Stimulated activated CD8-positive, alpha-beta memory T cell treated with anti-CD3 and anti-CD28 coated beads, Interleukin-7, amount 100 ng/mL, for 4 hours (primary cell): ENCODE data around the gene COL5A3.
"Not testable (repeated sequence)": the region's sequence is repeated elsewhere in the genome, so short reads cannot be mapped to it uniquely, and the experiment has no call there.

Source experiments
- DNase-seq, 2 donors: peaks; one replicate each; pipeline ENCODE4 v3.0.0-alpha.2; 2020; ENCODE audit warnings: low read depth in 2 of 2

COL5A3 gene

DNA sequence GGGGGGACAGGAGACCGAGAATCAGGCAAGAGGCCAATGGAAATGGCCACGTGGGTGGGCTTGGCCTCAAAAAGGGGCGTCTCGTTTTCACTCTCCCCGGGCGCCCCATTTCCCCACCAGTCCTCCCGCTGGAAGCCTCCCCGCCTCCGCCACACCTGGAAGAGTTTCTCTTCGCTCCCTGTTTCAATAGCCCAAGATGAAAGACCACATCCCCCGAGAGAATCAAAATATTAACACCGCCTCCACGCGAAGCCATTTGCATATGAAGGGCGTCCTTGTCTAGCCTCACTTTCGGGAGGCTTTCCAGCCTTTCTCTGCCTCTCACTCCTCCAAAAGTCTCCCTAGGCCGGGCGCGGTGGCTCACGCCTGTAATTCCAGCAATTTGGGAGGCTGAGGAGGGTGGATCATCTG is 73.3 kb downstream of the COL5A3 start:
- no peak for DNase-seq

GRCh38 chr19:9936326-9937000 is 73.8 kb downstream of the COL5A3 start, which contains the start of gene OLFM2:
Gene OLFM2, minus strand, starts transcription at chr19:9936515. Its CDS starts 149 bp downstream, at chr19:9936366.
- DNase-seq = peak in 1 of 2 donors; percentile 42

- no peak for DNase-seq
Measured at GRCh38 chr19:9935506-9936325, 74.6 kb downstream of the COL5A3 start.

DNA sequence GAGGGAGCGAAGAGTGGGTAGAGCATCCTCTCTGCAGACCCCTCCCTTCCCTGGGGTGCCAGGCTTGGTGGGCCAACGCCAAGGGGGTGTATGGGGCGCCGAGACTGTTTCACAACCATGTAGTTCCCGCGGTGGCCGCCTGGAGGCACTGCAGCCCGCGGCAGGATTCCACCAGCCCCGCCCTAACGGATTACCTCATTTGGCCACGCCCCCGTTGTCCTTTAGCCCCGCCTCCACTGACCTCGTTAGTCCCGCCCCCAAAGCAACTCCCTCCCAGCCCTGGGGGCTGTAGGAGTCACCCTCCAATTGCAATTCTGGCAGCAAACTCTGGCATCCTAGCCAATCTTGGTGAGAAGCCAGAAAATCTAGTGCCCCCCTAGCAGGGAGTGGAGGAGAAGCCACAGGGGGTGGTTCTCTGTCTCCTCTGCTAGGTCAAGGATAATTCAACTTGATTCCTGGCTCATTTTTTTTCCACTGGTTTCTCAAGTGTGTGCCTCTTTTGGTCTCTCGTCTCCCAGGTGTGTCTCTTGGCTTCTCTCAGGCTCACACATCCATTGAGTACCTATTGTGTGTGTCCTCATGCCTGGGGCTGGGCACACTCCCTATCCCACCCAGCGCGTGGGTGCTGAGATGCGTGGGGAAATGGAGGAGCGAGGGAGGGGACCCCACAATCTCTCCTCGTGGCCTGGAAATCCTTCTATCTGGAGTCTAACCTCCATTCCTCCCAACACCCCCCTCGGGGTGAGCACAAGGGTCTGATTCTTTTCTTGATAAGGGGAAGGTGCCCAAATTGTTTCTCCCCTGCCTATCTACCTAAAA is 76.0 kb downstream of the COL5A3 start:
- peak; percentile 66 to 67 for DNase-seq

DNA sequence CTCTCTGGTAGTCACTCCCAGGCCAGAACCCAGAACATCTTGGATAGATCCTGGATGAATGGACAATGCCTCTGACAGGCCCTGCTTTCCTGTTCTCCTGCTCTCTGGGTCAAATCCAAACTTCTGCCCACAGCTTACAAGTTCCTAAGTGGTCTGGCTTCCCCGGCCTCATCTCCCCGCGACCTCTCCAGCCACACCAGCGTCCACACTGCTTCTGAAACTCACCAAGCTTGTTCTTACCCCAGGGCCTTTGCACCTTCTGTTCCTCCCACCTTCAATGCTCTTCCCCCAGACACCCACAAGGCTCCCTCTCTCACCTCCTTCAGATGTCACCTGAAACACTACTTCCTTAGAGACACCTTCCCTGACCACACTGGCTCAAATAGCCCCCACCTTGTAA is 77.5 kb downstream of the COL5A3 start:
- DNase-seq = no peak

DNA sequence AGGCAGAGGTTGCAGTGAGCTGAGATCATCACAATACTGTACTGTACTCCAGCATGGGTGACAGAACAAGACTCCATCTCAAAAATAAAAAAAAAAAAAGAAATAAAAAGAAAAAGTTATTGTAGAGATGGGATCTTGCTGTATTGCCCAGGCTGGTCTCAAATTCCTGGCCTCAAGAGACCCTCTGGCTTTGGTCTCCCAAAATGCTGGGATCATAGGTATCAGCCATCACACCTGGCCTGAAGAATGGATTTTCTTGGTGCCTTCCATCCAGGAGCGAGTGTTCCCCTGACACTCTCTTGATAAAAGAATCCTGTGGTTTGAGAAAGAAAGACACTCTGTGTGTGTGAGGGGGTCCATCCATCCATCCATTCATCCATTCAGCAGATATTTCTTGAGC is 78.7 kb downstream of the COL5A3 start:
- DNase-seq = no peak

- no peak for DNase-seq
Measured at GRCh38 chr19:9923440-9923839, 86.9 kb downstream of the COL5A3 start.

DNA sequence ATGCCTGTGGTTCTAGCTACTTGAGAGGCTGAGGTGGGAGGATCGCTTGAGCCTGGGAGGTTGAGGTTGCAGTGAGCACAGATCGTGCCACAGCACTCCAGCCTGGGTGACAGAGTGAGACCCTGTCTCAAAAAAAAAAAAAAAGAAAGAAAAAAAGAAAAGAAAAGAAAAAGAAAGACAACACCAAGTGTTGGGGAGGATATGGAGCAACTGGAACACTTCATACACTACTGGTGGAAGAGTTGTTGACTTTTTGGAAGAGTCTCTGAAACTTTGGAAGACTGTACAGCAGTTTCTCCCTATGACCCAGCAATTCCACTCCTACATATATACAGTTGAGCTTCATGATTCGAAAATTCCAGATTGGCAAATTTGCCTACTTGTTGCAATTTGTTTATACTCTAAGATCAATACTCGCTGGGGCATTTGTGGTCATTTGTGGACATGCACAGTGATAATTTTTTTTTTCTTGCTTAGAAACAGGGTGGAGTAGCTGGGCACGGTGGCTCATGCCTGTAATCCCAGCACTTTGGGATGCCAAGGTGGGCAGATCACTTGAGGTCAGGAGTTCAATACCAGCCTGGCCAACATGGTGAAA is 87.4 kb downstream of the COL5A3 start:
- not testable (repeated sequence) for DNase-seq

DNA sequence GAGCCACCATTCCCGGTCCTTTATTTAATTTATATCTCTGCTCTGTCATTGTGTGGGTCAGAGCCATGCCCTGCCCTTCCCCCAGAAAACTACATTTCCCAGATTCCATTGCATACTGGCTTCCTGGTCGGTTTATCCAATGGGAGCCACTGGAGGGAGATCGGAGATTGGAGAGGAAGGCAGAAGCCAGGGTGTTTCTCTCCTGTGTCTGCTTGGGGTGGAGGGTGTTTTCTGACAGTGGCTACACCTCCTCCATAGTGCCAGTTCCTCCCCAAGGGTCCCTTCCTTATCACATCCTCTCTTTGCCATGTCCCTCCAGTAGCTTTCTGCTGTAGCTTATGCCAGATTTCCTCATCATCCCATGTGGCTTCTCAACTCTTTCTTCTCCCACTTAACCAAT is 93.0 kb downstream of the COL5A3 start:
- no peak for DNase-seq

- no peak for DNase-seq
Measured at GRCh38 chr19:9916719-9917118, 93.6 kb downstream of the COL5A3 start.

DNA sequence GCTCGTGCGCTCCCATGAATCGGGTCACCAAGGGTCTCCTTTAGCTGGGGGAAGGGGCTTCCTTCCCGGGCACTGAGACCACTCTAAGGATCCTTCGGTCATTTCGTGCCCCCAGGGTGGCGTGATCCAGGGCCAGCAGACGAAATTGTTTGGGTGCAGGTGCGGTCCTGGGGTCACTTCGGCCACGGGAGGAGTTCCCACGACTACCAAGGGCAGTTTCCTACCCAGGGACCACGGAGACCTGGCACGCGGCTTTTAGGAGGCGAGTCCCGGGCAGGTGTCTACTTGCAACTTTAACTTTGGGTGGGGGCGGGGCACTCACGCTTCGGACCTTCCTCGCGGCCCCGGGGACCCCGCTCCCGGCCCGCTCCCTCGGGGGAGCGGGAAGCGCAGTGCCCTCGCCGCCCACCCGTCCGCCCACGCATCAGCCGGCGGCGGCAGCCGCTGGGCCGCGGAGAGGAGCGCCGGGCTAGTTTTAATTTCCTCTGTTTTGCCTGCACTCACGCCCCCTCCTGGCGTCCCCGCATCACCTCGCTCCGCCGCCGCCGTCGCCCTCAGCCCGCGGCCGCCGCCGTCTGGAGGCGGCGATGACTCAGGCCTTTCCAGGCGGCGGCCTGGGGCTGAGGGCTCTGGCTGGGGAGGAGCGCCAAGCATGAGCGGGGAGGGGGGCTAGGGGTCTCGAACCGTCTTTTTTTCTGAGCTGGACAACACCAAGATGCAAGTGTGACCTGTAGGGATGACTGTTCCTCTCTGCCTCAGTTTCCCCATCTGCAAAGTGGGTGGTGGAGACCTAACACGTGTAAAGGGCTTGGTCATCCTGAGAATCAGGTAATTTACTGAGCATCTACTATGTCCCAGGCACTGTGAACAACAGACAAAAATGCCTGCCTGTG is 95.7 kb downstream of the COL5A3 start:
- DNase-seq = peak; percentile 64 to 83

DNA sequence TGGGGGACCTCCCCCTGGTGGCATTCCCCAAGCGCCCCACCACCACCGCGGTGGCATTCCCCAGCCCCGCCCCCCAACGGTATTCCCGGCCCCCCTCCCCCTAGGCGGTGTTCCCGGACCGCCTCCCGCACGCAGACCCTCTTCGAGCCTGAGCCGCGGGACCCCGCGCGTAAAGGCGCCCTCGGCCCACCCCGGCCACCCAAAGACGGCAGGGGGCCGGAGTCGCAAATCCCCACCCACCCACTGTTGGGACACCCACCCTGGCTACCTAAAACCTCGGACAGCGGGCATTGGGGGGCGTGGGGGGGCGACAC is 96.3 kb downstream of the COL5A3 start:
- DNase-seq = no peak

GRCh38 chr19:9913237-9914000 is 96.9 kb downstream of the COL5A3 start:
- DNase-seq = peak in 1 of 2 donors; percentile 8

DNA sequence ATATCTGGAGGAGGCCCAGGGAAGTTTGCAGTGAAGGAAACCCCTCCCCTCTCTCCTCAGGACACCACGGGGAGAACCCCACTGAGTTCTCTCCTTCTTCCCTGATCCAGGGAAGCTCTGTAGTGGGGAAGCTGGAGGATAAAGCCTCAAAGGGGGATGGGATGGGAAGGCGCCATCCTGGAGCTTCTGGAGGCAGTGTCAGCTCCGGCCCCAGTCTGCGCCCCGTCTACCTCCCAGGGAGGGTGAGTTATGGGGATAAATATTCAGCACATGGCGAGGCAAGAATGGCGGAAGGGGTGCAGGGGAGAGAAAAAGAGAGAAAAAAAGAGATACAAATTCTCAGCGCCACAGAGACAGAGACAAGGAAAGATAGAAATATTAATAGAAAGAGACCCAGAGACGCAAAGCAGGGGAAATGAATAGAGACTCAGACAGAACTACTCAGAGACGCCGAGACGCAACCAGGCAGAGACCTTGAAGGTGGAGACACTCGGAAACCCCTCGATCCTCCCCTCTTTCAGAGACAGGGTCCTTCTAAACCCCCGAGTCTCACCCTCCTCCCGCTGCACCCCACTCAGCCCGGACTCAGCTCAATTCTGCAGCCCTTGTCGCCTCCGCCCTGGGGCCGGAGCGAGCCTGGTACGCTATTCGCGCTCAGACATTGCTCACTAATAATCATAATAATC is 97.6 kb downstream of the COL5A3 start:
- no peak for DNase-seq

- no peak for DNase-seq
Measured at GRCh38 chr19:9911524-9912185, 98.6 kb downstream of the COL5A3 start.

DNA sequence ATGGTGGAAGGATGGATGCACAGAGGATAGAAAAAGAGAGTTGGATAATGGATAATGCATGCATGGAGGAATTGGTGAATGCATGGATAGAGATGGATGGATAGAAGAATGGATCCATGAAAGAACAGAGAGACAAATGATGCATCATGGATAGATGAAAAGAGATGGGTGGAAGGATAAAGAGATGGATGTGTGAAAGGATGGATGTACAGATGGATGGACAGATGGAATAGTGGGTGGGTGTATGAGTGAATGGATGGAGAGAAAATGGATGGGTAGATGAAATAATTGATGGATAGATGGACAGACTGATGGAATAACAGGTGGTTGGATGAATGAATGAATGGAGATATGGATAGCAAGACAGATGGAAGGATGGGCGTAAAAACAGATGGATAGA is 99.7 kb downstream of the COL5A3 start:
- DNase-seq = no peak
